NCI-H82 treated with DMSO at 0.1 percent for 48 hours (cell line): ENCODE results near the gene PDE11A.
"Not testable (repeated sequence)": the region's sequence is repeated elsewhere in the genome, so short reads cannot be mapped to it uniquely, and the experiment has no call there.

Source experiments
- DNase-seq: peaks from one replicate; lab custom pipeline; 2025; ENCODE audit not compliant: unreplicated experiment; lab: John Stamatoyannopoulos, UW

Gene PDE11A

DNA sequence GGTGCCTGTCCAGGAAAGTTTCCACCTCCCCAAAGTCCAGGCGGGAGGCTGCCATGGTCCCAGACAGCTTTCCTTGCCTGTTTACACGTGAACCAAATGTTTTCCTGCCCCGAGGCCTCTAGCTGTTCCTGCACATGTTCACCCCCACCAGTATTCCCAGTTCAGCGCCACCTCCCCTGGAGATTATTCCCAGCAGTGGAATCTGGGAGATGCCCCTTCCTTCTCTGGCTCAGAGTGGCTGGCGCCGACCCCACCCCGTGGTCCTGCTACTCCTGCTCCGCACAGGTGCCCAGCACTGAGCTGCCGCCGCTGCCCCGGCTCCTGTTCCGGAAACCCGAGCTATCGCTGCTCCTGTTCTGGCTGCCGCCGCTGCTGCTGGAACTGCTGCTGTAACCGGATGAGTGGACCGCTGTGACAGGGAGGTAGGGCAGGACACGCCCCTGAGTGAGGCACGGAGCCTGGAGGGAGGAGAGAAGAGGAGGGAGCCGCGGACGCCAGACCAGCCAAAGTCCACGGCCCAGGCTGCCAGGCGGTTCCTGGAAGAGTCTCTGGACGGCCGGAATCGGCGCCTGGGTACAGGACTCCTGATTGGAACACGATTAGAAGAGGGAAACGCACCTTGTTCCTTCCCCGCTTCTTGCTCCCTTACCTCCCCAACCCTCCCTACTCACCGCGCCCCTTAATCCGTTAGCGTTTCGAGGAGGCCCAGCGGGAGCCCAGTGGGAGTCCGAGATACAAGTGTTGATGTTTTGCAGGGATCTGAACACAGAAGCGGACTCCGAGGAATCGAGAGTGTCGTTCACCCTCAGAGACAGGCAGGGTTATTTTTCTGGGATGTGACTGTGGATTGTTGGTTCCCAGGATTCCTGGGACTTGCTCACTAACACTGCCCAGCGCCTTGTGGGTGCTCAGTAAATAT is at the start of gene PDE11A:
Gene PDE11A (minus strand): TSS at position 395 of the 919 bp plus-strand sequence. CDS start 340 bp downstream, at position 55.
- DNase-seq = peak; percentile 80

DNA sequence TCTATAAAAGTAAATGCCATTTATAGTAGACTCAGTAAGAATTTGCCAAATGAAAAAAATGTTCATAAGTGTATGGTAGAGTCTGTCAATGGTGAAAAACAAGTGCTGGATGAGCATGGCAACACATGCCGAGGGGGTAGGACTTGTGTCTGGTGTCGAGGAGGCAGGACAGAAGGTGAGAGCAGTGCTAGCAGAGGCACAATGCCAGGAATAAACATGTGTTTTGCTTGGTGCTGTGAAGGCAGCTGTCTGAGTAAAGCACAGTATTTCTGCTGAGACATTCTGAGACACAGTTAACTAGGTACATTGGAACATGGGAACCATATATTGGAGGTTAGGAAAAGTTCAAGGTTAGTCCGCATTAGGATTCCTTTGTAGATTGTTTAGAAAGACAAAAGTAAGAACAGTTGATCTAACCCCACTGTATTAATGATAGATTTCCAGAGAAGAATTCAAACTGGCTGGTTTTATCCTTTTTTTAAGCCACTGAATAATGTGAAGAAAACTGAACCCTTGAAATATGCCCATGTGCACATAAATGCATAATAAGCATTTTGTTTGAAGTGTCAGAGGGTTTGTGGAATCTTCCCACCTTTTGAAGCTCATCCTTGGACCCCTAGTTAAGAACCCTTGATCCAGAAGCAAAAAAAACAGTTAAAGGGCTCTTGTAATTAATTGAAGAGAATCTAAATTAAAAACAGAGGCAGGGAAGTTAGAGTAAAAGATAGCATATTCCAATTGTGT is 46.8 kb upstream of the PDE11A start:
- DNase-seq = no peak

- no peak for DNase-seq
Measured at GRCh38 chr2:178117725-178118124, 45.1 kb upstream of the PDE11A start.

DNA sequence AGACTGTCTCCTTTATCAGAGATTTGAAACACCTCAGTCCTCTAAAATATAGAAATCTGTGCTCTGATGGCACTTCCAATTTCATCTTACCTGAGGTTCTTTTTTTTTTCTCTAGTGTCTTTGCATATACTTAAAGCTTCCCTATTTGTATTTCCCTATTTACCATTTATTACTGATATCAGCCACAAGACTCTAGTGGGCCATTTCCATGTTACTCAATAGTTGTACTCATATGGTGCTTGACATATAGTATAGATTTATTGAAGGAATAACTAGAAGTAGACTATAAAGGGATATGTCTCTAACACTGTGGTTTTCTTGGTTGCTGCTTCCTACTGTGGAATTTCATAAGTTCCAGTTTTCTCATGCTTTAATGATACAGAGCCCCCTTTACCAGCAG is 42.7 kb upstream of the PDE11A start:
- no peak for DNase-seq

DNA sequence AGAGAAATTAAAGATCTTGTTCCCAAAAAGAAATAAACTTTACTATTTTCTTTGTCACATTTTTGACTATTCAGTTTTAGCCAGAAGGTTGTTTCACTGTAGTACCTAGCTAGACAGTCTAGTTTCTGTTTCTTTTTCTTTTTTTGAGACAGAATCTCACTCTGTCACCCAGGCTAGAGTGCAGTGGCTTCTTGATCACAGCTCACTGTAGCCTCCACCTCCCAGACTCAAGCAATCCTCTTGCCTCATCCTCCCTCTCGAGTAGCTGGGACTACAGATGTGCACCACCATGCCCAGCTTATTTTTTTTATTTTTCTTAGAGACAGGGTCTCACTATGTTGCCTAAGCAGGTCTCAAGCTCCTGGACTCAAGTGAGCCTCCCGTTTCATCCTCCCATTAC is 41.9 kb upstream of the PDE11A start:
- DNase-seq = no peak

- DNase-seq = peak; percentile 74
Measured at GRCh38 chr2:178112202-178113152, 39.9 kb upstream of the PDE11A start, which contains the start of gene RBM45. Gene RBM45 (plus strand): TSS chr2:178112437. CDS start chr2:178112547, 110 bp downstream.

GRCh38 chr2:178111743-178112142 is 39.2 kb upstream of the PDE11A start:
- no peak for DNase-seq

- DNase-seq = no peak
Measured at GRCh38 chr2:178110681-178111080, 38.1 kb upstream of the PDE11A start.

DNA sequence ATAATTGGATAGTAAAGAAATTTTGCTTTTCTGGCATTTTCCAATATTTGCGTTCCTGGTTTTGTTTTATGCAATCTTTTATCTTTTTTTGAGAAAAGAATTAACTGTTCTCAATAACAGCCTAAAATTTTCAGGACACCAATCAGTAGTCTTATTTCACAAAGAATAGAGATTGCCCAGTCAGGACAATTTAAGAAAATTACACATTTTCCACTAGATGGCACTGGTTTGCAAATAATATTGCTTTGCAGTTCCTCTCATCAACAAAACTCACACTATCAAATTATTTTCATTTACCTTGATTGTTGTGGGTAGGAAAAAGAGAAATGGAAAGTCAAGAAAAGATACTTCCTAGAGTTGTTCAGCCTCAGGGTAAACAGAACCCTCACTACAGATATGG is 37.2 kb upstream of the PDE11A start:
- no peak for DNase-seq

GRCh38 chr2:178108176-178108575 is 35.6 kb upstream of the PDE11A start:
- DNase-seq = no peak

DNA sequence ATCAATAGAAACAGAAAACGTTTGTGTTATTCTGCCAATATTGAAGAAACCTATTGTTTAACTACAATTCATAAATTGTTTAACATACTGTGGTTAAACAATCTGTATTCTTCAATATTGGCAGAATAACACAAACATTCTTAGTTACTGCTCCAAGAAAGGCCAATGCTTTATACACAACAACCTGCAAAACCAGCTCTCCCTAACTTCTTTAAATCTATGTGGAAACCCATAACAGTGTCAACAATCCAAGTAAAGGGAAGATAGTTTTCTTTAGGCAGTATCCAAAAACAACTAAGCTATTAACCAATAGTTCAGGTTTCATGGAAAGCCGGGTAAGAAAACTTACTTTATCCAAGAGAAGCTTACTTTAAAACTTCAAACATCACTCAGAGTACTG is 33.5 kb upstream of the PDE11A start:
- DNase-seq = no peak

DNA sequence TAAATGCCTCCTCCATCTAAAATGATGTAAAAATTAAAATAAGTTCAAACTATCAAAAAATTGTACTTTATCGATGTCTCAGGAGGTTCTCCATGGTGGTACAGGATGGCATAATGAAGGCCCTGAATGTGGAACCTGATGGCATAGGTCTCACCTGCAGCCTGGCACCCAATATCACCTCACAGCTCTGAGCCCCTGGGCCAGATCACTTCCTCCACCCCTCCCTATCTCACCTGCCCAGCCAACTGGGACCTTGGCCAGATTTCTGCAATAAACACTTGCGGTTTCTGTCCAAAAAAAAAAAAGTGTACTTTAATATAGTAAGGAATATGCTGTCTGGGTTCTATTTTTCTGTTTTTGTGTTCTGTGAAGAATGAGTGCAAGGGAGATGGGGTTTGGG is 33.0 kb upstream of the PDE11A start:
- DNase-seq = no peak

DNA sequence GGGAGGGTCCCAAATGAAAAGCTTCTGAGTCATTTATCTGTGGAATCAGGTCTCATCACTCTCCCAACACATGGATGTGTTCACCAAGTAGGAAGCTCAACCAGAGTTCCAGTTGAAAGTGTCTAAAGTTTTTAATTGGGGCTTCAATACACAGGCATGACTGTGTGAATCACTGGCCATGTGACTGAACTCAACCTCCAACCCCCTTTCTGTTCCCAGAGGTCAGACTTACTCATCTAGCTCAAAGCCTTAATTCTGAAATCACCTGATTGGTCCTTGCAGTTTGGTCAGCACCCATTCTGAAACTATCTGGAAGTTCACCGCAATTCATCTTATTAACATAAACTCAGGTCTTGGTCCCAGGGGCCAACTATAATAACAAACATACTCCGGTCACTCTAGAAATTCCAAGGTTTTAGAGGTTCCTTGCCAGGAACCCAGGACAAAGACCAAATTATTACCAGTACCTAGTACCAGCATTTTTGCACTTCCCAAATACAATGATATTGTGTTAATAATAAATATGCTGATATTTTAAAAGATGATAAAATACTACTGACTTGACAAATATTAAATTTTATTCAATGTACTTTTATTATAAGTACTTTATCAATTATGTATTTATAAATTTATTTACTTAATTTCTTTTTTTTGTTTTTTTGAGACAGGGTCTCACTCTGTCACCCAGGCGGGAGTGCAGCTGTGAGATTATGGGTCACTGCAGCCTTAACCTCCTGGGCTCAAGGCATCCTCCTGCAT is 28.9 kb upstream of the PDE11A start:
- no peak for DNase-seq

GRCh38 chr2:178093471-178093870 is 20.9 kb upstream of the PDE11A start:
- DNase-seq = no peak

DNA sequence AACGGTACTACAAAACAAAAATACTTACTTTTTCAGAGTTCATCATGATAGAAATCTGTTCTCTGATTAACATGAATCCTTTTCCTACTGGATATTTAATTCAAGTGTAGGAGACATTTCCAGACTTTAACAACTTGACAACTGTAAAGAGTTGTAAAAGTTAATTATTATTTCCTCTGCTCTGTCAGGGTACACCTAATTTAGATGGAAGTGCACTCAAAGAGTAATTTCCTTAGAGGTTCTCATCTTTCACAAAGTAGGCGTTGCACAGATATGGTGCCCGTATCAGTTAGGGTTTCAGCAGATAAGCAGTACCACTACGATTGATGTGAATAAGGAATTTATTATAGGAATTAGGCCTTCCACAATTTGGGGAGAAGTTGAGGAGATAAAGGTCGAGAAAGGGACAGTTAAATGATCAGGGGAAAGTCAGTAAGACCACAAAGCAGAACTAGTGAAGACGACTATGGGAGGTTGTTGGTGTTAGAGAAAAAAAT is 16.2 kb upstream of the PDE11A start:
- no peak for DNase-seq

DNA sequence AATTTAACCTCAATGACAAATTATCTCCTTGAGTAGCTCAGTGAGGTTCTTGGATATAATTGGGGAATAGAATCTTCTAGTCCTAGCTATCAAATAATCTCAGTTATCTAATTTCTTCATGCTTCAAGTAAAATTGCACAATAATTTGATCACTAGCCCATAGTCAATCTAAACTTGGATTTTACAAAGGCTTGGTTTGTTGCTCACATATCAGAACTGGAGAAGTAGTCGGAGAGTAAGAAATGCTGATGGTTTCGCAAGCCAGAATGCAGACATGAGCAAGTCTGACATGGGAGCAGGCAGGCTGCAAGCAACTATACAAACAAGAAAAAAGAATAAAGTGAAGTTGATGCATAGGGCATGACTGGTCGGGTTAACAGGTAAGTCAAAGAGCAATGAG is 11.7 kb upstream of the PDE11A start:
- DNase-seq = no peak

DNA sequence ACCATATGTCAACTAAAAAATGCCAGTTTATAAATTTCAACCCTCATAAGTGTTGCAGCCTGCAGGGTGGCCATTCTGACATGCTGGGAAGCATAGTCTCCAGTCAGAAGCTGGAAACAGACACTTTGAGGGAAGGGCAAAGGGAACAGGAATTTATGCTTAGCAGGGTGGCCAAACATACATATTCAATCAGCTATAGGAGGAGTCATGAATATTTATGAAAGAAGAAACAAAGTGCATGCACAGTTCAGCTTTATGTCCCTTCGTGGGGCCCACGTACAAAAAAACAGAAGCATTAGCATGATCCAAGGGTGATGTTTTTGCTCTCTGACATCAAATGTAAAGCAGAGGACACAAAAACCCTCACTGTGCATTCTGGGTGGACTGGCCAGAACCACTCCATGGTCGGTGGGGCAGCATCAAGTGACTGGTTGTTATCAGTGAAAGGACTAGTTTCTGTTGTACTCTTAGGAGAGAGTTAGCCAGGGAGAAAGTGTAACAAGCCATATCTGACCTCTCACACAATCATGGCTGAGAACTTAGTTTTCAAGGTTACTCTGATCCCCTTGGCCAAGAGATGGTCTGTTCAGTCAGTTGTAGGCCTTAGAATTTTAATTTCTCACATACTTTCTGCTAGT is 9.9 kb upstream of the PDE11A start:
- DNase-seq = no peak

DNA sequence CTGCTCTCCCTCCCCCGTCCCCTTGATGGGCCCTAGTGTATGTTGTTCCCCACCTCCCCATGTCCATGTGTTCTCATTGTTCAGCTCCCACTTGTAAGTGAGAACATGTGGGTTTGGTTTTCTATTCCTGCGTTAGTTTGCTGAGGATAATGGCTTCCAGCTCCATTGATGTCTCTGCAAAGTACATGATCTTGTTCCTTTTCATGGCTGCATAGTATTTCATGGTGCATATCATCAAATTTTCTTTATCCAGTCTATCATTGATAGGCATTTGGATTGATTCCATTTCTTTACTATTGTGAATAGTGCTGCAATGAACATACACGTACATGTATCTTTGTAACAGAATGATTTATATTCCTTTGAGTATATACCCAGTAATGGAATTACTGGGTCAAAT is 6.7 kb upstream of the PDE11A start:
- DNase-seq = not testable (repeated sequence)

- no peak for DNase-seq
Measured at GRCh38 chr2:178076130-178076529, 3.6 kb upstream of the PDE11A start.

- DNase-seq = no peak
Measured at GRCh38 chr2:178075006-178075326, 2.4 kb upstream of the PDE11A start.
